Keratinocyte (primary cell): Measurements from ENCODE around the gene ALOX12B.
A peak's percentile ranks its signal among the peaks of the same experiment; 100 is the strongest.

Experiments used
- CTCF ChIP-seq, 3 experiments: IDR thresholded peaks in 1 of 3; conservative IDR thresholded peaks in 1 of 3; optimal IDR thresholded peaks in 1 of 3; 2 replicates in 2 of 3; 3 replicates in 1 of 3; pipeline versions ENCODE3 to v1.5.1; 2011; ENCODE audit warnings: low read length in 3 of 3, mild to moderate bottlenecking in 3 of 3, moderate library complexity in 2 of 3, control low read depth in 1 of 3, inconsistent platforms in 1 of 3; ENCODE audit not compliant: insufficient read depth in 2 of 3; ENCODE audit errors: extremely low read depth in 1 of 3
- EZH2 ChIP-seq: IDR thresholded peaks from one replicate; pipeline ENCODE4 v1.6.1; 2012; ENCODE audit warnings: inconsistent platforms, mild to moderate bottlenecking, low read length, moderate library complexity

DNA sequence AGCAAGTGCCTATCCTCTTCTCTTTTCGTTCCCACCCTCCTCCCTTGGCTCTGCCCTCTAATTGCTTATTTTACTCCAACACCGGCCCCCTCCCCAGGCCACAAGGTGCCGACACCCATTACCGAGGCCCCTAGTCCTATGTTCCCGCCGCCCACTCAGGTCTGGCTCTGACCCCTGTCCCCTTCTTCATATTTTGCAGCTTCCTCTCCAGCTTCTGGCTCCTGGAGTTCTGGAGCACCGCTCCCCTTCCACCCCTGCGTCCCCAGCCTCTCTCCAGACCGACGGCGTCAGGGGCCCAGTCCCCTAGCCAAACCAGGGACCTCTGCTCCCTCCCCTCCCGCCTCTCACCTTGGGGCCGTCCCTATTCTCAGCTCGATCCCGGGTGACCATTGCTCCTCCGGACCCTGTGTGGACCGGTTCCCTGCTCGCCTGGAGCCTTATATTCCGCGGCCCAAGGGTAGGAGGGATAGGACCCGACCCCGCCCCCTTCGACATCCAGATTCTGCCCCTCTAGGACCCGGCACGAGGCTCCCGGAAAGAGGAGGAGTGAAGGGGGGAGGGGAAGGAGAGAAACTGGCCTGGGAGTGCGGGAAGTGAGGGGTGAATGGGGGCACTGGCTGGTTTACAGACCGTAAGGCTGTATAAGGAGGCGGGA, 36.3 kb upstream of the ALOX12B start, which contains the start of gene HES7:
- TF ChIP-seq CTCF (optimal IDR thresholded peaks at IDR 0.05 in 1 of 3, IDR thresholded peaks at IDR 0.05 in 1 of 3, conservative IDR thresholded peaks at IDR 0.05 in 1 of 3; ENCODE audit: extremely low read depth in 1 of 3, insufficient read depth in 2 of 3, low read length in 3 of 3) (no peak), EZH2 (peak; percentile 7)
